H1 (cell line): Measurements from ENCODE around the gene GFI1B. TPM values are rescaled to one million over a fixed set of nuclear protein-coding genes. Genes with fewer than 3 reads are reported as not detected.

ENCODE experiments used
- CTCF ChIA-PET: fragments of 300-600 bp; sonication (Branson Sonifier 250); formaldehyde crosslinking; loops from one replicate; lab custom pipeline; 2021; ENCODE audit not compliant: partially characterized antibody; lab: Charles Lee
- POLR2A ChIA-PET: fragments of 300-600 bp; sonication (Branson Sonifier 250); formaldehyde crosslinking; loops from one replicate; lab custom pipeline; 2021; ENCODE audit warnings: inconsistent platforms; ENCODE audit not compliant: partially characterized antibody; lab: Charles Lee
- DNase-seq, 2 experiments: peaks; one replicate each; pipeline versions ENCODE4 v3.0.0 to v3.0.0-alpha.2; 2010 to 2022; ENCODE audit warnings: low spot score in 2 of 2, low read depth in 1 of 2, mixed read lengths in 1 of 2
- FAIRE-seq: peaks from 2 replicates; lab custom pipeline; 2011; peaks lifted over from hg19 to GRCh38; lab: Jason Lieb, UNC
- H2AFZ ChIP-seq: 2 replicates; pipeline ENCODE4 v1.8.1; 2012; ENCODE audit warnings: low read length, inconsistent platforms
- H2AK5ac ChIP-seq: 2 replicates; pipeline ENCODE4 v1.6.1; 2013; ENCODE audit warnings: low read depth, low read length
- H2BK120ac ChIP-seq: replicated peaks from 2 replicates; pipeline ENCODE3; 2013; ENCODE audit warnings: low read depth, low read length, inconsistent platforms
- H2BK12ac ChIP-seq: 2 replicates; pipeline ENCODE4 v1.6.1; 2013; ENCODE audit warnings: low read depth, low read length
- H2BK15ac ChIP-seq: 2 replicates; pipeline ENCODE4 v1.6.1; 2013; ENCODE audit warnings: low read length
- H2BK20ac ChIP-seq: 2 replicates; pipeline ENCODE4 v1.6.1; 2013; ENCODE audit warnings: low read length
- H2BK5ac ChIP-seq: 2 replicates; pipeline ENCODE4 v1.6.1; 2013; ENCODE audit warnings: low read depth, low read length
- H3K14ac ChIP-seq: 2 replicates; pipeline ENCODE4 v1.6.1; 2013; ENCODE audit warnings: inconsistent platforms; ENCODE audit not compliant: insufficient read length
- H3K18ac ChIP-seq: 2 replicates; pipeline ENCODE4 v1.6.1; 2013; ENCODE audit warnings: low read length; ENCODE audit errors: extremely low read depth
- H3K23ac ChIP-seq: 2 replicates; pipeline ENCODE4 v1.6.1; 2013; ENCODE audit warnings: inconsistent platforms; ENCODE audit not compliant: insufficient read length
- H3K23me2 ChIP-seq: 2 replicates; pipeline ENCODE4 v1.6.1; 2013; ENCODE audit warnings: low read depth, low read length
- H3K27ac ChIP-seq: 2 replicates; pipeline ENCODE4 v1.6.1; 2011; ENCODE audit warnings: low read depth, low read length, inconsistent platforms
- H3K27me3 ChIP-seq, 4 experiments: replicated peaks in 1 of 4; 1 replicate in 1 of 4; 2 replicates in 3 of 4; pipeline versions ENCODE4 v1.6.1 to v1.8.1; 2011 to 2013; ENCODE audit warnings: low read length in 3 of 4, mild to moderate bottlenecking in 3 of 4, inconsistent platforms in 2 of 4, mixed read lengths in 2 of 4, moderate library complexity in 1 of 4; ENCODE audit not compliant: control insufficient read depth in 3 of 4, insufficient read depth in 3 of 4; ENCODE audit errors: extremely low read depth in 1 of 4
- H3K36me3 ChIP-seq, 4 experiments: 2 replicates each; pipeline versions ENCODE4 v1.6.1 to v1.8.1; 2011 to 2013; ENCODE audit warnings: mild to moderate bottlenecking in 4 of 4, low read length in 3 of 4, moderate library complexity in 2 of 4, control low read depth in 1 of 4, inconsistent platforms in 1 of 4; ENCODE audit not compliant: insufficient read depth in 4 of 4, control insufficient read depth in 2 of 4
- H3K4ac ChIP-seq: replicated peaks from 2 replicates; pipeline ENCODE3; 2013; ENCODE audit warnings: low read length, low read depth, mixed read lengths, inconsistent platforms; ENCODE audit not compliant: insufficient read length
- H3K4me1 ChIP-seq, 4 experiments: replicated peaks in 1 of 4; 1 replicate in 1 of 4; 2 replicates in 3 of 4; pipeline versions ENCODE4 v1.6.1 to v1.8.1; 2011 to 2013; ENCODE audit warnings: low read length in 3 of 4, inconsistent platforms in 2 of 4, mixed read lengths in 1 of 4; ENCODE audit not compliant: insufficient read depth in 4 of 4, control insufficient read depth in 3 of 4
- H3K4me2 ChIP-seq, 2 experiments: 2 replicates each; pipeline versions ENCODE4 v1.6.1 to v1.8.1; 2011 to 2013; ENCODE audit warnings: low read depth in 2 of 2, low read length in 2 of 2, control low read depth in 1 of 2, inconsistent platforms in 1 of 2, mild to moderate bottlenecking in 1 of 2; ENCODE audit not compliant: insufficient read depth in 1 of 2
- H3K4me3 ChIP-seq, 4 experiments: fragments of 200-600, 300-600 bp in 1 of 4; sonication (generic), shearing (Covaris generic), sonication (Bioruptor Twin) in 1 of 4; 2 replicates each; pipeline versions ENCODE4 v1.5.1 to v1.8.1; 2011 to 2016; ENCODE audit warnings: low read length in 4 of 4, low read depth in 3 of 4, control low read depth in 2 of 4, inconsistent platforms in 2 of 4, mild to moderate bottlenecking in 2 of 4, mixed read lengths in 1 of 4, moderate library complexity in 1 of 4; ENCODE audit not compliant: insufficient read depth in 2 of 4; ENCODE audit errors: extremely low read depth in 1 of 4
- H3K56ac ChIP-seq: replicated peaks from 2 replicates; pipeline ENCODE3; 2013; ENCODE audit warnings: low read depth, mild to moderate bottlenecking, mixed read lengths, low read length, inconsistent platforms; ENCODE audit not compliant: insufficient read length
- H3K79me1 ChIP-seq: 2 replicates; pipeline ENCODE4 v1.6.1; 2013; ENCODE audit warnings: low read depth, low read length, control low read depth
- H3K79me2 ChIP-seq, 2 experiments: 2 replicates each; pipeline versions ENCODE4 v1.6.1 to v1.8.1; 2012 to 2013; ENCODE audit warnings: low read length in 2 of 2, mild to moderate bottlenecking in 2 of 2, inconsistent platforms in 1 of 2; ENCODE audit not compliant: insufficient read depth in 2 of 2, control insufficient read depth in 1 of 2
- H3K9ac ChIP-seq, 4 experiments: replicated peaks in 1 of 4; 1 replicate in 1 of 4; 2 replicates in 3 of 4; pipeline versions ENCODE4 v1.6.1 to v1.8.1; 2011 to 2013; ENCODE audit warnings: low read depth in 3 of 4, low read length in 3 of 4, control low read depth in 2 of 4, mild to moderate bottlenecking in 2 of 4, moderate library complexity in 2 of 4, inconsistent platforms in 1 of 4; ENCODE audit errors: extremely low read depth in 1 of 4
- H3K9me3 ChIP-seq, 2 experiments: 2 replicates each; pipeline versions ENCODE4 v1.6.1 to v1.8.1; 2012 to 2013; ENCODE audit warnings: mild to moderate bottlenecking in 2 of 2, moderate library complexity in 2 of 2, control low read depth in 1 of 2, inconsistent platforms in 1 of 2, low read depth in 1 of 2, low read length in 1 of 2, mixed read lengths in 1 of 2; ENCODE audit not compliant: insufficient read depth in 2 of 2
- H4K20me1 ChIP-seq, 2 experiments: replicated peaks in 1 of 2; 2 replicates each; pipeline versions ENCODE3 to v1.8.1; 2011 to 2013; ENCODE audit warnings: inconsistent platforms in 2 of 2, low read length in 2 of 2, mild to moderate bottlenecking in 1 of 2; ENCODE audit not compliant: insufficient read depth in 2 of 2, control insufficient read depth in 1 of 2
- H4K5ac ChIP-seq: 2 replicates; pipeline ENCODE4 v1.6.1; 2013; ENCODE audit warnings: low read length, low read depth, mixed read lengths, inconsistent platforms; ENCODE audit not compliant: insufficient read length
- H4K8ac ChIP-seq: 2 replicates; pipeline ENCODE4 v1.8.0; 2013; ENCODE audit warnings: mild to moderate bottlenecking, moderate library complexity, low read length, inconsistent platforms; ENCODE audit not compliant: insufficient read depth; ENCODE audit errors: extremely low read depth
- H4K91ac ChIP-seq: replicated peaks from 2 replicates; pipeline ENCODE3; 2013; ENCODE audit warnings: low read length, mixed read lengths, inconsistent platforms; ENCODE audit not compliant: insufficient read length
- BRCA1 ChIP-seq: IDR thresholded peaks from 2 replicates; pipeline ENCODE4 v1.6.1; 2012; ENCODE audit warnings: low read depth, low read length, improper control_type of control experiment
- MAFK ChIP-seq: IDR thresholded peaks from 2 replicates; pipeline ENCODE4 v1.6.1; 2012; ENCODE audit warnings: low read depth, mild to moderate bottlenecking, improper control_type of control experiment, low read length
- POU5F1 ChIP-seq: IDR thresholded peaks from 2 replicates; pipeline ENCODE4 v1.6.1; 2011; ENCODE audit warnings: low read depth, mild to moderate bottlenecking, low read length, moderate library complexity
- SIRT6 ChIP-seq: IDR thresholded peaks from one replicate; pipeline ENCODE4 v1.7.1; 2012; ENCODE audit warnings: low read length, inconsistent platforms
- SP4 ChIP-seq: IDR thresholded peaks from 2 replicates; pipeline ENCODE4 v1.6.1; 2012; ENCODE audit warnings: low read length, inconsistent platforms
- TBP ChIP-seq: IDR thresholded peaks from 2 replicates; pipeline ENCODE4 v1.6.1; 2011; ENCODE audit warnings: low read depth, low read length, improper control_type of control experiment
- WGBS, 2 experiments: shearing (Covaris generic) in 1 of 2; methylation state at CpG; one replicate each; pipeline versions ENCODE4 v1.1.6 to v1.1.7; 2013 to 2015; ENCODE audit warnings: low lambda C conversion rate in 2 of 2, mixed read lengths in 2 of 2, inconsistent platforms in 1 of 2, low coverage in 1 of 2, missing lambda C conversion rate in 1 of 2; ENCODE audit not compliant: insufficient replicate concordance in 2 of 2, insufficient coverage in 1 of 2, insufficient read length in 1 of 2; ENCODE audit errors: extremely low coverage in 1 of 2, missing lambda C conversion rate in 1 of 2; 5-methylcytosine and 5-hydroxymethylcytosine counted together
- polyA plus RNA-seq, 7 experiments: library from polyadenylated mRNA; depleted of rRNA in 3 of 7; stranded (reverse) in 5 of 7; unstranded in 2 of 7; fragments of >200 nt in 5 of 7; fragments of 200-250 nt in 2 of 7; gene quantifications; 1 replicate in 5 of 7; 2 replicates in 1 of 7; 4 replicates in 1 of 7; pipeline versions ENCODE4 v1.2.1 to v1.2.3, GENCODE V29; 2011 to 2013; ENCODE audit warnings: missing spikeins in 2 of 7, mixed read lengths in 2 of 7
- total RNA-seq: library from RNA; stranded (reverse); fragmentation: NEBNext Ultra II Directional; extraction: Animal tissue kit (Norgen Biotek cat#: 25700); gene quantifications from 2 replicates; pipeline ENCODE4 v1.2.1, GENCODE V29; 2021
- TF ChIP-seq, protein P1 (sequence below): IDR thresholded peaks from 2 replicates; pipeline ENCODE4 v1.6.1; 2011; ENCODE audit warnings: low read length, improper control_type of control experiment

GFI1B gene
- total and polyA plus RNA-seq, 2 of the 8 experiments (the other 6 are each of a cell fraction or from before 2014, with no cell fraction given) = 0.09 to 0.11 TPM

DNA sequence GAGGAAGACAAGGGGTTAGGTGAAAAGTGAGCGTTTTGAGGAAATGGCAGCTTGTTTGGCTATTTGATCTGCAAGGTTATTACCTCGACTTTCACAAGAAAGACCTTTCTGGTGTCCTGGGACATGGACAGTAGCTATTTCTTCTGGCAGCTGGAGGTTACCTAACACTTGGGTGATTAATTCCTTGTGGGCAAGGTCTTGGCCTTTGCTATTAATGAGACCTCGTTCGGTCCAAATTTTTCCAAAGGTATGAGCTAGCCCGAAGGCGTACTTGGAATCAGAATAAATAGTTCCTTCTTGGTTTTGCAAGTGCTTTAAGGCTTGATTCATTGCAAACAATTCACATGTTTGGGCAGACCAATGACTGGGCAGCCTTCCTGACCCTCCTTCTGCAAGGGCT, 57.2 kb downstream of the GFI1B start:
- H4K20me1 ChIP-seq = peaks cover 10 to 36% of the 10 kb centered on the region in 2 experiments
- no peak overlapping the region for H3K4me2 ChIP-seq
- no peak overlapping the region for H3K18ac ChIP-seq
- no peak overlapping the region for H3K4me3 ChIP-seq
- no peak overlapping the region for H3K4ac ChIP-seq
- 88% methylated on average over 6 of the region's 6 CpGs; no CpG with 5 or more reads in 1 of the 2 experiments for WGBS, 2 experiments
- H3K9me3 ChIP-seq = no peaks in the 10 kb centered on the region
- H3K27me3 ChIP-seq = no peaks in the 10 kb centered on the region
- H4K8ac ChIP-seq = no peak overlapping the region
- H2BK120ac ChIP-seq = no peak overlapping the region
- H2BK12ac ChIP-seq = no peak overlapping the region
- H3K4me1 ChIP-seq = peaks cover 2 to 7% (median 5%) of the 10 kb centered on the region in 4 experiments; a peak in 5 of 7 replicates
- peaks cover 0 to 5% (median 0%) of the 10 kb centered on the region in 4 experiments; a peak in 2 of 8 replicates for H3K36me3 ChIP-seq
- FAIRE-seq = no peak
- H2AFZ ChIP-seq = no peak overlapping the region
- H3K23ac ChIP-seq = no peak overlapping the region
- POLR2A ChIA-PET = no interaction called here
- peaks cover 32 to 91% of the 10 kb centered on the region in 2 experiments for H3K79me2 ChIP-seq
- no peak overlapping the region for H2BK20ac ChIP-seq
- H2BK5ac ChIP-seq = no peak overlapping the region
- no peak overlapping the region for H4K91ac ChIP-seq
- CTCF ChIA-PET = interaction anchor here (0.6 to 6.9 kb wide), 4 partner anchors 13 to 125 kb away, joined by 3 to 44 read pairs (median 4); no protein-coding TSS in a partner anchor
- no peak overlapping the region for H2BK15ac ChIP-seq
- no peak overlapping the region for H4K5ac ChIP-seq
- no peak overlapping the region for H3K9ac ChIP-seq
- no peak overlapping the region for H3K27ac ChIP-seq
- H3K23me2 ChIP-seq = peaks cover 6% of the 10 kb centered on the region; the same call in 1 of the 2 replicates
- no peak overlapping the region for H3K14ac ChIP-seq
- DNase-seq = no peak
- H3K79me1 ChIP-seq = peaks cover 27% of the 10 kb centered on the region
- H3K56ac ChIP-seq = no peak overlapping the region
- no peak overlapping the region for H2AK5ac ChIP-seq
- TF ChIP-seq SP4 (no peak), SIRT6 (no peak), MAFK (no peak), POU5F1 (no peak), BRCA1 (no peak), TBP (no peak)
- TF ChIP-seq, protein P1, sequence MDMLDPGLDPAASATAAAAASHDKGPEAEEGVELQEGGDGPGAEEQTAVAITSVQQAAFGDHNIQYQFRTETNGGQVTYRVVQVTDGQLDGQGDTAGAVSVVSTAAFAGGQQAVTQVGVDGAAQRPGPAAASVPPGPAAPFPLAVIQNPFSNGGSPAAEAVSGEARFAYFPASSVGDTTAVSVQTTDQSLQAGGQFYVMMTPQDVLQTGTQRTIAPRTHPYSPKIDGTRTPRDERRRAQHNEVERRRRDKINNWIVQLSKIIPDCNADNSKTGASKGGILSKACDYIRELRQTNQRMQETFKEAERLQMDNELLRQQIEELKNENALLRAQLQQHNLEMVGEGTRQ = no peak
